HCT116 (cell line): ENCODE data around the gene FCRL6. TPM values are rescaled to one million over a fixed set of nuclear protein-coding genes. Genes with fewer than 3 reads are reported as not detected.

Experiments used
- ATAC-seq: fragments of 200-7000 bp; cut with Tn5 transposase; 2 replicates; pipeline ENCODE4 v1.9.1; 2020; ENCODE audit warnings: mild to moderate bottlenecking, moderate library complexity
- BruUV-seq: library from RNA; stranded (reverse); fragments of 400-500 nt; replicated peaks from 2 replicates; lab custom pipeline; 2021; lab: Mats Ljungman, UMichigan
- CTCF ChIA-PET: fragments of 300-600 bp; sonication (Branson Sonifier 250); formaldehyde crosslinking; loops from one replicate; lab custom pipeline; 2021; ENCODE audit warnings: antibody characterized with exemption; lab: Charles Lee
- POLR2A ChIA-PET: fragments of 300-600, 350-600 bp; sonication (Branson Sonifier 250); formaldehyde crosslinking; loops from one replicate; lab custom pipeline; 2021; ENCODE audit warnings: antibody characterized with exemption; lab: Charles Lee
- RAD21 ChIA-PET, 2 experiments: fragments of 300-600 bp; sonication (Branson Sonifier 250); formaldehyde crosslinking; loops; one replicate each; lab custom pipeline; 2023; ENCODE audit warnings: low total read pairs in 2 of 2; ENCODE audit not compliant: uncharacterized antibody in 2 of 2, unreplicated experiment in 2 of 2, low non-redundant PET in 1 of 2; lab: Charles Lee
- DNase-seq: peaks from one replicate; pipeline ENCODE4 v3.0.0-alpha.2; 2010; ENCODE audit warnings: low read depth, low spot score
- H2AFZ ChIP-seq: fragments of 200-600 bp; shearing (Covaris generic), sonication (generic); 2 replicates; pipeline ENCODE4 v1.6.1; 2017; ENCODE audit warnings: low read depth, mixed run types, mixed read lengths, antibody characterized with exemption, low read length; ENCODE audit not compliant: poor library complexity, severe bottlenecking
- H3K27ac ChIP-seq: 2 replicates; pipeline ENCODE4 v1.5.1; 2012; ENCODE audit warnings: low read depth, low read length
- H3K27me3 ChIP-seq: fragments of 200-600 bp; sonication (generic); 2 replicates; pipeline ENCODE4 v1.6.1; 2016; ENCODE audit warnings: mixed run types, low read length, mixed read lengths; ENCODE audit not compliant: insufficient read depth
- H3K36me3 ChIP-seq, 2 experiments: fragments of 200-500 bp in 1 of 2; fragments of 200-600 bp in 1 of 2; sonication (Bioruptor generic) in 1 of 2; sonication (generic) in 1 of 2; 2 replicates each; pipeline versions ENCODE4 v1.5.1 to v1.6.1; 2014 to 2016; ENCODE audit warnings: low read length in 2 of 2, inconsistent platforms in 1 of 2, mixed read lengths in 1 of 2, mixed run types in 1 of 2; ENCODE audit not compliant: insufficient read depth in 2 of 2, control insufficient read depth in 1 of 2
- H3K4me1 ChIP-seq, 2 experiments: fragments of 200-600 bp in 1 of 2; sonication (generic) in 1 of 2; 2 replicates each; pipeline versions ENCODE4 v1.5.1 to v1.6.1; 2012 to 2017; ENCODE audit warnings: low read length in 2 of 2, inconsistent platforms in 1 of 2, mild to moderate bottlenecking in 1 of 2, mixed read lengths in 1 of 2, mixed run types in 1 of 2, moderate library complexity in 1 of 2; ENCODE audit not compliant: insufficient read depth in 2 of 2, control insufficient read depth in 1 of 2
- H3K4me2 ChIP-seq: fragments of 200-600 bp; sonication (generic); 2 replicates; pipeline ENCODE4 v1.6.1; 2017; ENCODE audit warnings: mixed run types, low read length, mixed read lengths
- H3K4me3 ChIP-seq, 2 experiments: fragments of 200-600 bp in 1 of 2; sonication (generic) in 1 of 2; replicated peaks in 1 of 2; 2 replicates each; pipeline ENCODE4 v1.5.1; 2011 to 2016; ENCODE audit warnings: low read length in 2 of 2, control low read depth in 1 of 2, low read depth in 1 of 2, mild to moderate bottlenecking in 1 of 2, mixed read lengths in 1 of 2, mixed run types in 1 of 2
- H3K79me2 ChIP-seq: fragments of 200-600 bp; sonication (generic); 2 replicates; pipeline ENCODE4 v1.6.1; 2017; ENCODE audit warnings: mild to moderate bottlenecking, mixed run types, low read length, moderate library complexity, mixed read lengths; ENCODE audit not compliant: insufficient read depth
- H3K9ac ChIP-seq: fragments of 200-600 bp; sonication (generic); 2 replicates; pipeline ENCODE4 v1.6.1; 2016; ENCODE audit warnings: low read length, mixed read lengths
- H3K9me2 ChIP-seq: fragments of 200-600 bp; sonication (generic), shearing (Covaris generic); 2 replicates; pipeline ENCODE4 v1.6.1; 2017; ENCODE audit warnings: mixed run types, mild to moderate bottlenecking, moderate library complexity; ENCODE audit not compliant: insufficient read depth
- H3K9me3 ChIP-seq, 2 experiments: fragments of 200-500 bp in 1 of 2; fragments of 200-600 bp in 1 of 2; sonication (Bioruptor generic) in 1 of 2; sonication (generic) in 1 of 2; 2 replicates each; pipeline ENCODE4 v1.6.1; 2014 to 2017; ENCODE audit warnings: low read length in 2 of 2, mixed read lengths in 2 of 2, inconsistent platforms in 1 of 2, low read depth in 1 of 2, mild to moderate bottlenecking in 1 of 2, mixed run types in 1 of 2, moderate library complexity in 1 of 2; ENCODE audit not compliant: control insufficient read depth in 1 of 2, insufficient read depth in 1 of 2
- H4K20me1 ChIP-seq: fragments of 200-600 bp; sonication (generic), shearing (Covaris generic); 2 replicates; pipeline ENCODE4 v1.6.1; 2017; ENCODE audit warnings: mixed run types, mild to moderate bottlenecking, moderate library complexity; ENCODE audit not compliant: insufficient read depth
- CBX3 ChIP-seq: IDR thresholded peaks from 2 replicates; pipeline ENCODE4 v1.6.1; 2012; ENCODE audit warnings: low read depth
- EGR1 ChIP-seq: IDR thresholded peaks from 2 replicates; pipeline ENCODE4 v1.6.1; 2012; ENCODE audit warnings: low read depth
- EZH2 ChIP-seq: fragments of 200-600 bp; sonication (generic); IDR thresholded peaks from 2 replicates; pipeline ENCODE4 v1.6.1; 2017; ENCODE audit warnings: antibody characterized with exemption, mixed run types
- EZH2phosphoT487 ChIP-seq: fragments of 200-600 bp; IDR thresholded peaks from 2 replicates; pipeline ENCODE4 v1.6.1; 2018; ENCODE audit warnings: antibody characterized with exemption, borderline replicate concordance
- RAD21 ChIP-seq: IDR thresholded peaks from 2 replicates; pipeline ENCODE4 v1.6.1; 2012; ENCODE audit warnings: low read depth, mild to moderate bottlenecking
- SIN3A ChIP-seq: IDR thresholded peaks from 2 replicates; pipeline ENCODE4 v1.6.1; 2012; ENCODE audit warnings: low read depth
- SP1 ChIP-seq: IDR thresholded peaks from 2 replicates; pipeline ENCODE4 v1.6.1; 2012; ENCODE audit warnings: low read depth
- SRF ChIP-seq: IDR thresholded peaks from 2 replicates; pipeline ENCODE4 v1.6.1; 2012; ENCODE audit warnings: low read depth
- TCF7L2 ChIP-seq: IDR thresholded peaks from 2 replicates; pipeline ENCODE4 v1.7.0; 2011; ENCODE audit warnings: borderline replicate concordance, inconsistent platforms; ENCODE audit not compliant: insufficient read depth, insufficient read length; ENCODE audit errors: extremely low read depth
- YY1 ChIP-seq: IDR thresholded peaks from 2 replicates; pipeline ENCODE4 v1.6.1; 2011; ENCODE audit warnings: low read length, low read depth, moderate library complexity, mild to moderate bottlenecking; ENCODE audit not compliant: insufficient replicate concordance; ENCODE audit errors: extremely low read depth
- intact Hi-C: fragments of 100-400 bp; cut with micrococcal nuclease; formaldehyde crosslinking; loops from 2 replicates; pipeline ENCODE4 v1.10.0; 2022
- total RNA-seq: library from RNA; stranded (reverse); gene quantifications from one replicate; pipeline ENCODE4 v1.2.1, GENCODE V29; 2021; ENCODE audit not compliant: unreplicated experiment
- TF ChIP-seq, protein P1 (sequence below), 3 experiments: fragments of 200-600 bp in 1 of 3; sonication (generic) in 1 of 3; IDR thresholded peaks in 2 of 3; conservative IDR thresholded peaks in 1 of 3; 2 replicates each; pipeline ENCODE4 v1.5.1; 2012 to 2017; ENCODE audit warnings: low read depth in 2 of 3, low read length in 2 of 3, antibody characterized with exemption in 1 of 3, borderline replicate concordance in 1 of 3, control low read depth in 1 of 3, mild to moderate bottlenecking in 1 of 3, mixed read lengths in 1 of 3, mixed run types in 1 of 3, moderate library complexity in 1 of 3; ENCODE audit not compliant: insufficient read depth in 1 of 3

FCRL6 gene
- total RNA-seq, 1 experiment from 2014 or later = not detected

DNA sequence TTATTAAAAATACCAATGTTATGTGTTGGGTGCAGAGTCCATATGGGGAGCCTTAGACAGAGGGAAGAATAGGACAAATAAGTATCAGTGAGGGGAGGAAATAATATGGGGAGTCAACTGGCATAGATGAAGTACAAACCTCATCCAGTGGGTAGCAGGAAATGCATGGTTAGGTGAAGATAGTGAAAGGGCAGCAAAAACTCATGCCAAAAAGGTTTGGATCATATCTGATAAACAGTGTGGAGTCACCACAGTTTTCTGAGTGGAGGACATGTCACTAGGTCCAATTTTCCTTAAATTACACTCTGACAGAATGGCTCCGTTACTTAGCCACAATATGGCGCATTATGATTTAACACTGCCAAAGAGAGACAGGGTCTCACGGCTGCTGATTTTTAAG, 11.1 kb upstream of the FCRL6 start:
- no peaks in the 10 kb centered on the region for H3K9me3 ChIP-seq
- H3K9ac ChIP-seq = no peak overlapping the region
- CTCF ChIA-PET = no interaction called here
- H3K4me2 ChIP-seq = no peak overlapping the region
- no peak overlapping the region for H2AFZ ChIP-seq
- DNase-seq (no peak), ATAC-seq (no peak)
- RAD21 ChIA-PET = no interaction called here
- no peaks in the 10 kb centered on the region for H4K20me1 ChIP-seq
- POLR2A ChIA-PET = no interaction called here
- H3K27ac ChIP-seq = no peak overlapping the region
- H3K27me3 ChIP-seq = peaks cover 25% of the 10 kb centered on the region; the same call in 1 of the 2 replicates
- no peaks in the 10 kb centered on the region for H3K79me2 ChIP-seq
- intact Hi-C loops = loop anchor here (10.0 kb wide), 1 partner anchor 366 kb away; no protein-coding TSS in a partner anchor
- BruUV-seq = no TSS peak
- TF ChIP-seq SIN3A = no peak
- TF ChIP-seq EZH2 = no peak
- TF ChIP-seq, protein P1, sequence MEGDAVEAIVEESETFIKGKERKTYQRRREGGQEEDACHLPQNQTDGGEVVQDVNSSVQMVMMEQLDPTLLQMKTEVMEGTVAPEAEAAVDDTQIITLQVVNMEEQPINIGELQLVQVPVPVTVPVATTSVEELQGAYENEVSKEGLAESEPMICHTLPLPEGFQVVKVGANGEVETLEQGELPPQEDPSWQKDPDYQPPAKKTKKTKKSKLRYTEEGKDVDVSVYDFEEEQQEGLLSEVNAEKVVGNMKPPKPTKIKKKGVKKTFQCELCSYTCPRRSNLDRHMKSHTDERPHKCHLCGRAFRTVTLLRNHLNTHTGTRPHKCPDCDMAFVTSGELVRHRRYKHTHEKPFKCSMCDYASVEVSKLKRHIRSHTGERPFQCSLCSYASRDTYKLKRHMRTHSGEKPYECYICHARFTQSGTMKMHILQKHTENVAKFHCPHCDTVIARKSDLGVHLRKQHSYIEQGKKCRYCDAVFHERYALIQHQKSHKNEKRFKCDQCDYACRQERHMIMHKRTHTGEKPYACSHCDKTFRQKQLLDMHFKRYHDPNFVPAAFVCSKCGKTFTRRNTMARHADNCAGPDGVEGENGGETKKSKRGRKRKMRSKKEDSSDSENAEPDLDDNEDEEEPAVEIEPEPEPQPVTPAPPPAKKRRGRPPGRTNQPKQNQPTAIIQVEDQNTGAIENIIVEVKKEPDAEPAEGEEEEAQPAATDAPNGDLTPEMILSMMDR (IDR thresholded peaks at IDR 0.05 in 2 of 3, conservative IDR thresholded peaks at IDR 0.05 in 1 of 3; ENCODE audit: borderline replicate concordance in 1 of 3, insufficient read depth in 1 of 3, low read depth in 2 of 3, low read length in 2 of 3) = no peak
- no peak for TF ChIP-seq TCF7L2
- no peak for TF ChIP-seq SP1
- no peak for TF ChIP-seq YY1
- TF ChIP-seq RAD21 = no peak
- no peak for TF ChIP-seq EGR1
- no peak for TF ChIP-seq CBX3
- no peak for TF ChIP-seq EZH2phosphoT487
- TF ChIP-seq SRF = no peak
- H3K4me1 ChIP-seq = no peaks in the 10 kb centered on the region
- H3K4me3 ChIP-seq = no peak overlapping the region
- H3K36me3 ChIP-seq = no peaks in the 10 kb centered on the region
- H3K9me2 ChIP-seq = no peaks in the 10 kb centered on the region
